HUES6 (cell line): ENCODE data around the gene METTL15.
"Not testable (repeated sequence)": the region's sequence is repeated elsewhere in the genome, so short reads cannot be mapped to it uniquely, and the experiment has no call there.

ENCODE experiments used
- H3K27ac ChIP-seq: 2 replicates; pipeline ENCODE4 v1.7.0; 2013; ENCODE audit warnings: low read depth, mild to moderate bottlenecking, low read length, inconsistent platforms
- H3K27me3 ChIP-seq: 2 replicates; pipeline ENCODE4 v1.6.1; 2013; ENCODE audit warnings: low read length; ENCODE audit not compliant: control insufficient read depth, insufficient read depth
- H3K36me3 ChIP-seq: 2 replicates; pipeline ENCODE4 v1.6.1; 2013; ENCODE audit warnings: low read length; ENCODE audit not compliant: control insufficient read depth, insufficient read depth
- H3K4me1 ChIP-seq: 2 replicates; pipeline ENCODE4 v1.6.1; 2013; ENCODE audit warnings: low read length; ENCODE audit not compliant: control insufficient read depth, insufficient read depth
- H3K4me3 ChIP-seq: 2 replicates; pipeline ENCODE4 v1.5.1; 2013; ENCODE audit warnings: low read depth, low read length
- H3K9ac ChIP-seq: one replicate; pipeline ENCODE4 v1.6.1; 2013; ENCODE audit warnings: mild to moderate bottlenecking, low read length
- H3K9me3 ChIP-seq: 2 replicates; pipeline ENCODE4 v1.6.1; 2013; ENCODE audit warnings: low read depth, low read length; ENCODE audit not compliant: control insufficient read depth, insufficient read depth

METTL15 gene

GRCh38 chr11:28339488-28339887, 231.3 kb downstream of the METTL15 start:
- Histone ChIP-seq H3K27ac (no peak overlapping the region), H3K9me3 (peaks cover 9% of the 10 kb centered on the region; the same call in 1 of the 2 replicates), H3K4me1 (peaks cover 7% of the 10 kb centered on the region; the same call in 1 of the 2 replicates), H3K27me3 (no peaks in the 10 kb centered on the region), H3K9ac (no peak overlapping the region), H3K4me3 (no peak overlapping the region), H3K36me3 (no peaks in the 10 kb centered on the region)

- peaks cover 7% of the 10 kb centered on the region; the same call in 1 of the 2 replicates for H3K4me1 ChIP-seq
- H3K36me3 ChIP-seq = no peaks in the 10 kb centered on the region
- no peaks in the 10 kb centered on the region for H3K27me3 ChIP-seq
- H3K9me3 ChIP-seq = peaks cover 9% of the 10 kb centered on the region; the same call in 1 of the 2 replicates
- H3K9ac ChIP-seq = no peak overlapping the region
- H3K4me3 ChIP-seq = no peak overlapping the region
- no peak overlapping the region for H3K27ac ChIP-seq
Observed at GRCh38 chr11:28342716-28343115, 234.5 kb downstream of the METTL15 start.

GRCh38 chr11:28343304-28344233, 235.4 kb downstream of the METTL15 start:
- H3K27me3 ChIP-seq = no peaks in the 10 kb centered on the region
- no peaks in the 10 kb centered on the region for H3K36me3 ChIP-seq
- H3K9ac ChIP-seq = no peak overlapping the region
- H3K27ac ChIP-seq = peak overlapping the region; percentile 53; the same call in 1 of the 2 replicates
- H3K4me1 ChIP-seq = peaks cover 7% of the 10 kb centered on the region; the same call in 1 of the 2 replicates
- no peak overlapping the region for H3K4me3 ChIP-seq
- H3K9me3 ChIP-seq = peaks cover 6% of the 10 kb centered on the region; the same call in 1 of the 2 replicates

GRCh38 chr11:28346209-28346608, 238.0 kb downstream of the METTL15 start:
- H3K27me3 ChIP-seq = no peaks in the 10 kb centered on the region
- H3K27ac ChIP-seq = no peak overlapping the region
- peaks cover 7% of the 10 kb centered on the region; the same call in 1 of the 2 replicates for H3K4me1 ChIP-seq
- no peaks in the 10 kb centered on the region for H3K36me3 ChIP-seq
- no peak overlapping the region for H3K4me3 ChIP-seq
- no peak overlapping the region for H3K9ac ChIP-seq
- H3K9me3 ChIP-seq = no peaks in the 10 kb centered on the region

- H3K27me3 ChIP-seq = no peaks in the 10 kb centered on the region
- H3K4me3 ChIP-seq = no peak overlapping the region
- no peaks in the 10 kb centered on the region for H3K36me3 ChIP-seq
- no peaks in the 10 kb centered on the region for H3K9me3 ChIP-seq
- peaks cover 7% of the 10 kb centered on the region; the same call in 1 of the 2 replicates for H3K4me1 ChIP-seq
- no peak overlapping the region for H3K27ac ChIP-seq
- H3K9ac ChIP-seq = no peak overlapping the region
Observed at GRCh38 chr11:28346721-28347120, 238.5 kb downstream of the METTL15 start.

GRCh38 chr11:28347371-28347770, 239.2 kb downstream of the METTL15 start:
- no peak overlapping the region for H3K4me3 ChIP-seq
- H3K27me3 ChIP-seq = no peaks in the 10 kb centered on the region
- H3K36me3 ChIP-seq = no peaks in the 10 kb centered on the region
- H3K9me3 ChIP-seq = no peaks in the 10 kb centered on the region
- no peak overlapping the region for H3K9ac ChIP-seq
- H3K4me1 ChIP-seq = peaks cover 7% of the 10 kb centered on the region; the same call in 1 of the 2 replicates
- H3K27ac ChIP-seq = no peak overlapping the region

GRCh38 chr11:28350216-28350615, 242.0 kb downstream of the METTL15 start:
- no peak overlapping the region for H3K4me3 ChIP-seq
- H3K27me3 ChIP-seq = no peaks in the 10 kb centered on the region
- H3K4me1 ChIP-seq = no peaks in the 10 kb centered on the region
- no peaks in the 10 kb centered on the region for H3K36me3 ChIP-seq
- no peaks in the 10 kb centered on the region for H3K9me3 ChIP-seq
- no peak overlapping the region for H3K9ac ChIP-seq
- no peak overlapping the region for H3K27ac ChIP-seq

- Histone ChIP-seq H3K4me1 (no peaks in the 10 kb centered on the region), H3K9me3 (no peaks in the 10 kb centered on the region), H3K27me3 (no peaks in the 10 kb centered on the region), H3K9ac (no peak overlapping the region), H3K27ac (no peak overlapping the region), H3K36me3 (no peaks in the 10 kb centered on the region), H3K4me3 (no peak overlapping the region)
Observed at GRCh38 chr11:28353991-28354390, 245.8 kb downstream of the METTL15 start.

GRCh38 chr11:28366549-28367346, 258.6 kb downstream of the METTL15 start:
- H3K27me3 ChIP-seq = no peaks in the 10 kb centered on the region
- peaks cover 6% of the 10 kb centered on the region for H3K9me3 ChIP-seq
- H3K27ac ChIP-seq = no peak overlapping the region
- H3K9ac ChIP-seq = no peak overlapping the region
- no peaks in the 10 kb centered on the region for H3K4me1 ChIP-seq
- no peaks in the 10 kb centered on the region for H3K36me3 ChIP-seq
- H3K4me3 ChIP-seq = no peak overlapping the region

GRCh38 chr11:28378095-28378494, 269.9 kb downstream of the METTL15 start:
- H3K36me3 ChIP-seq, H3K27me3 ChIP-seq, H3K27ac ChIP-seq, H3K4me3 ChIP-seq, H3K4me1 ChIP-seq, H3K9ac ChIP-seq, H3K9me3 ChIP-seq: not testable (repeated sequence)
